Measurements from ENCODE around the gene SLC66A2.

DNA sequence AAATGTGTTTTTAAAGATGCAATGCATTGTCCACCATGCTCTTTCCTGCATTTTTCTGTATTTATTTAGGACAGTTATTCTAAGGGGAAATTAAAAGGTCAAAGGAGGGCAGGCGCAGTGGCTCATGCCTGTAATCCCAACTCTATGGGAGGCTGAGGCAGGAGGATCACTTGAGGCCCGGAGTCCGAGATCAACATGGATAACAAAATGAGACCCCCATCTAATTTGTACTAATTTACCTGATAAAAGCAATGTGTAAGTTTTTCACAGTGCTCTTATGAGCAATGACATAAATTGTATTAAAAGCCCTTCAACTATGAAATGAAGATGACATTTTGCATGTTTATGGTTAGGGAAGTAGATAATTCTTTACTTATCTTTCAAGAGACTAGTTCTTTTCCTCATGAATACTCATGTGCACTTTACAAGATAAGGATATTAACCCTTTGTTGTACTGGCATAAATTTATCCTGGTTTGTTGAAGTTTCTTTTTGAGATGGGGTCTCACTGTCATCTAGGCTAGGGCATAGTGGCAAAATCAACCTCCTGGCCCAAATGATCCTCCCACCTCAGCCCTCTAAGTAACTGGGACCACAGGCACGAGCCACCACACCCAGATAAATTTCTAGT lies 22.7 kb upstream of the SLC66A2 start:
- TF ChIP-seq POLR2AphosphoS5 (IDR thresholded peaks at IDR 0.05) = no peak
- TF ChIP-seq, protein P1, sequence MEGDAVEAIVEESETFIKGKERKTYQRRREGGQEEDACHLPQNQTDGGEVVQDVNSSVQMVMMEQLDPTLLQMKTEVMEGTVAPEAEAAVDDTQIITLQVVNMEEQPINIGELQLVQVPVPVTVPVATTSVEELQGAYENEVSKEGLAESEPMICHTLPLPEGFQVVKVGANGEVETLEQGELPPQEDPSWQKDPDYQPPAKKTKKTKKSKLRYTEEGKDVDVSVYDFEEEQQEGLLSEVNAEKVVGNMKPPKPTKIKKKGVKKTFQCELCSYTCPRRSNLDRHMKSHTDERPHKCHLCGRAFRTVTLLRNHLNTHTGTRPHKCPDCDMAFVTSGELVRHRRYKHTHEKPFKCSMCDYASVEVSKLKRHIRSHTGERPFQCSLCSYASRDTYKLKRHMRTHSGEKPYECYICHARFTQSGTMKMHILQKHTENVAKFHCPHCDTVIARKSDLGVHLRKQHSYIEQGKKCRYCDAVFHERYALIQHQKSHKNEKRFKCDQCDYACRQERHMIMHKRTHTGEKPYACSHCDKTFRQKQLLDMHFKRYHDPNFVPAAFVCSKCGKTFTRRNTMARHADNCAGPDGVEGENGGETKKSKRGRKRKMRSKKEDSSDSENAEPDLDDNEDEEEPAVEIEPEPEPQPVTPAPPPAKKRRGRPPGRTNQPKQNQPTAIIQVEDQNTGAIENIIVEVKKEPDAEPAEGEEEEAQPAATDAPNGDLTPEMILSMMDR (IDR thresholded peaks at IDR 0.05) = no peak

Measured in sigmoid colon (tissue), 4 donors.